T-helper 1 cell (primary cell): Measurements from ENCODE around the gene CENPN.

Source experiments
- DNase-seq, 5 donors: peaks; one replicate each; pipeline ENCODE4 v3.0.0-alpha.2; 2012 to 2020

The CENPN gene

DNA sequence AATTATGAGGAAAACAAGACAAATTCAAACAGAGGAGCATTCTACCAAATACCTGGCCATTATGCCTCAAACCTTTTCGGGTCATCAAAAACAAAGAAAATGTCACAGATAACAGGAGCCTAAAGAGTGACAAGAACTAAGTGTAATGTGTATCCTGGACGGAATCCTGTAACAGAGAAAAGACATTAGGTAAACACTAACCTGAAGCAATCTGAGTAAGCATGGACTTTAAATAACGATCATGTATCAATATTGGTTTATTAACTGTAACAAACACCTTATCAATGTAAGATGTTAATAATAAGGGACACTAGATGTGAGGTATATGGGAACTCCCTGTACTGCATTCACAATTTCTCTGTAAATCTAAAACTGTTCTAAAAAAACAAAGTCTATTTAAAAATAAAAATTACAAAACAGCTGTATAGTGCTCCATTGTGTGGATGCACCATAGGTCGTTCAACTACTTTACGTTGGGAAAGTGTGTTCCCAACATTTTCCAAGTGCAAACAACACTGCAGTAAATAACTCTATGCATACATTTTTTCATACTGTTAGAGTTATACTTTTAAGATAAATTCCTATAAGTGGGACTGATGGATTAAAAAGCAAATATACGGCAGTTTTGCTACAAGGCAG is 15.1 kb upstream of the CENPN start:
- no peak for DNase-seq

DNA sequence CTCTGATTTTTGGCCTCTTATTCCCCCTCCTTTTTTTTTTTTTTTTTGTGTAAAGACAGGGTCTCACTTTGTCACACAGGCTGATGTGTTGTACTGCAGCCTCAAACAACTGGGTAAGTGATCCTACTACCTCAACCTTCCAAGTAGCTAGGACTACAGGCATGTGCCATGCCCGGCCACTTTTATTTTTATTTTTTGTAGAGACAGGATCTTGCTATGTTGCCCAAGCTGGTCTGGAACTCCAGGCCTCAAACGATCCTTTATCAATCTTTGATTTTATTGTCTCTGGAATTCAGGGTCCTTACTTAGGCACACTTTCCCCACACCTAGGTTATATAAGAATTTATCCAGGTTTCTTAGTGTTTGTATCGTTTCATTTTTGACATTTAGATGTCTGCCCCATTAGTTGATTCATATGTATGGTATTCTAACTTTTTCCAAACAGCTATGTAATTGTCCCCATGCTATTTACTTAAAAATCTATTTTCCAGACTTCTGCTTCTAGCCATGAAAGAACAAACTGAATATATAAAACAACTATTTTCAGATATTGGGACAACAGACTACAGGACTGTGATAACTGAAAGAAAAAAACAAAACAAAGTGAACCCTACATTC is 14.2 kb upstream of the CENPN start:
- no peak for DNase-seq

DNA sequence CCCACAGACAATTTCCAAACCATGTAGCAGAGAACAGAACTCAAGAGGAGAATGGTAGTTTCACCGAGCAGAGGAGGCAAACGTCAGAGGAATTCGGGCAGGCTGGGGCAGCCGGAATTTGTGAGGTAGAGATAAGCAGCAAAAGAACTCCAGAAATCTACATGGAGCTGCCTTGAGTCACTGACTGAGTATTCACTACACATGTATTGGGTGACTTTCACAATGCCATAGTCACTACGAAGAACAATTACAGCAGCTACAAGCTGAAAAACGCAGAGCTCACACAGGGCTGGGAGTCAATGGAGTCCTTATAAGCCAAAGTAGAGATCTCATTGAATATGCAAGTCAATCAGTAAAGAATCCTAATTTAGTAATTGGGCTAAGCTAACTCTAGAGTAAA is 13.7 kb upstream of the CENPN start:
- DNase-seq = no peak

DNA sequence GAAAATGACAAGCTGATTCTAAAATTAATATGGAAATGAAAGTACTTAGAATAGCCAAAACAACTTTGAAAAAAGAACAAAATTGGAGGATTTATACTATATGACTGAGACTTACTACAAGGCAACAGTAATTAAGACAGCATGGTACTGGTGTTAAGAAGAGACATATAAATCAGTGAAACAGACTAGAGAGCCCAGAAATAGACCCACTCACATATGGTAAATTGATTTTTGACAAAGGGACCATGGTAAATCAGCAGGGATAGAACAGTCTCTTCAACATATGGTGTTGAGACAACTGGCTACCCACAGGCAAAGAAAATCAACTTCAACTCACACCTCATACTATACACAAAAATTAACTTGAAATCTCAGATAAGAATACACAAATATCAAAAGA is 13.2 kb upstream of the CENPN start:
- no peak for DNase-seq

DNA sequence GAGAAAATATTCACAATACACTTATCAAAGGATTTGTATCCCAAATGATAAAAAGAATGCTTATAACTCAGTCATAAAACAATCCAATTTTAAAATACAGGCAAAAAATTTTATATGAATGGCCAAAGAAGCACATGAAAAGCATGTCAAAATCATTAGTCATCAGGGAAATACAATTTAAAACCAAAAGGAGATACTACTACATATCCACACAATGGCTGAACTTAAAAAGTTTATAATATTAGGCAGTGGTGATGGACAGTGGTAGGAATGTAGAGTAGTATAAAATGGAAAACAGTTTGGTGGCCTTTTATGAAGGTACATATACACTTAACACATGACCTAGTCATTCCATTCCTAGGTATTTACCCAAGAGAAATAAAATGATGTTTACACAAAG is 12.6 kb upstream of the CENPN start:
- DNase-seq = no peak

DNA sequence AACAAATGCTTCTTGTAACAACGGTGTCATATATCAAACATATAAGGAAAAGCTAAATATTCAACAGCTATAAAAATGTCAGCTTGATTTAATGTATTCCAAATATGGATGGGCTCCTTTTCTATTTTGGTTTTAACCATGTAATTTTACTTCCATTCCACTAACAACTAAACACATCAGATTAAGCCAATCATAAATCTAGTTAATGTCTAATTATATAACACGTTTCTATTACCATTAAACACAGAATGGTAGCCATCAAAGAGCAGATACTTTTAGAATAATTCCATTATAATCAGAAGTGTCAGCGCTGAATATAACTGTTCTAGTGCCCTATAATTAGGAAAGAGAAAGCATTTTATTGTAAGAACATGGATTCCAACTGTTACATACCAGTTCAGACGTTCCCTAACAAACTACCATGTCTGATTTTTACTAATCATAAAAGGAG is 10.3 kb upstream of the CENPN start:
- DNase-seq = no peak

DNA sequence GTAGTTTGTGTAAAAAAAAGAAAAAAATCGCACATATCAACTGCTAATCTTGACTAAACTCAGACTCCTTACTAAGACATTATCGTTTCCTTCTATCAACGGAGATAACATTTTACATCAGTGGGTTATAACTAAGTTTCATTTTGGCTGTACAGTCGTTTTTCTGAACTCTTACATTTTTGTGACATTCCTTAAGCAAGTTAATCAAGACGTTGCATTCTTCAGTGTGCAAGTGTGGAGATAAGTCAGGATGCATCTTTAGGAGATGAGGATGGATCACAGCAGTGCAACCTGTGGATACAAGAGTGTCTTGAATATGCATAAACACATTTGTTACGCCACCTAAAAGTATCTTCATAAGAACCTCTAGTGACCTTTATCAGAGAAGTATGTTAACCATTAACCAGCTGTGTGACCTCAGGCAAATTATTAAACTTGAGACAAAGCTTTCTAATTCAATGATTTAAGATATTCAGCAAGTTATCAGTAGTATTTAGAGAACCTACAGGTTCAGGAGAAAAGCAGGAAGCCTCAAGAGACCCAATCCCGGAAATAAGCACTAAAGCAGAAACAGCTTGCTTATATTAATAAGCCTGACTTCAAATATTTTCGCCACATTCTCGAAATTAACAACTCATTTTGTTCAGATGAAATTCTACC is 9.7 kb upstream of the CENPN start:
- DNase-seq = peak in 1 of 5 donors; percentile 35

DNA sequence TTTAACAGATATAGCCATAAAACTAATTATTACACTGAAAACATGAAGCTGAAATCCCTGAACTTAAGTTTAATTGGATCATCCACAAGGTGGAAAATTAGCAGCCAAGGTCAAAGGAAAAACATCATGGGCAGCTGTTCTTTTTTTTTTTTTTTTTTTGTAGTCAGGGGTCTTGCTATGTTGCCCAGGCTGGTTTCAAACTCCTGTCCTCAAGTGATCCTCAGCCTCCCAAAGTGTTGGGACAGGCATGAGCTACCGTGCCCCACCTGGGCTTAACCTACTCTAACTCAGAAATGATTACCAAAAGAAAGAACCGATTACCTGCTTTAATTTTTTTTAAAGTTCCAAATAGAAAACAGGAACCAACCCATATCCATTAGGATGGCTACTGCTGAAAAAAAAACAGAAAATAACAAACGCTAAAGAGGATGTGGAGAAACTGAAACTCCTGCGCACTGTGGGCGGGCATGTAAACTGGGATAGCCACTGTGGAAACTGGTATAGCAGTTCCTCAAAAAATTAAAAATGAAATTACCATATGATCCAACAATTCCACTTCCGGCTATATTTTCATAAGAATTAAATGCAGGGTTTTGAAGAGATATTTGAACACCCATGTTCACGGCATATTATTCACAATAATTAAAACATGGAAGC is 8.9 kb upstream of the CENPN start:
- DNase-seq = no peak

DNA sequence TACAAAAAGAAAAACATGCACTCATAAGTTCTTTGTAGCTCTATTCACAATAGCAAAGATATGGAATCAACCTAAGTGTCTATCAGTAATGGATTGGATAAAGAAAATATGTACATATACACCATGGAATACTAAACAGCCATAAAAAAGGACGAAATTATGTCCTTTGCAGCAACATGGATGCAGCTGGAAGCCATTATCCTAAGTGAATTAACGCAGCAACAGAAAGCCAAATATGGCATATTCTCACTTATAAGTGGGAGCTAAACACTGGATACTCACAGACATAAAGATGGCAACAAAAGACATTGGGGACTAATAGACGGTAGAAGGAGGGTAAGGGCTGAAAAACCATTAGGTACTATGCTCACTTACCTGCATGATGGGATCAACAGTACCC is 6.1 kb upstream of the CENPN start:
- DNase-seq = no peak

DNA sequence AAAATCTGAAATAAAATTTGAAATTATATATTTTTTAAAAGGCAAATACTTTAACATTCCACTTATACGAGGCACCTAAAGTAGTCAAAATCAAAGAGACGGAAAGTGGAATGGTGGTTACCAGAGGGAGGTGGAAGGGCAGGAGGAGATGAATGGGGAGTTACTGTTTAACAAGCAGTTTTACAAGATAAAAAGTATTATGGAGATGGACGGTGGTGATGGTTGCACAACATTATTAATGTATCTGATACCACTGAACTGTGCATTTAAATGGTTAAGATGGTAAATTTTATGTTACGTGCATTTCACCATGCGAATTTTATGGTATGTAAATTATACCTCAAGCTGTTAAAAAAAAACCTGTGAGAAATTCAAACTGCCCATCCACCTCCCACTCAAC is 5.7 kb upstream of the CENPN start:
- no peak for DNase-seq

DNA sequence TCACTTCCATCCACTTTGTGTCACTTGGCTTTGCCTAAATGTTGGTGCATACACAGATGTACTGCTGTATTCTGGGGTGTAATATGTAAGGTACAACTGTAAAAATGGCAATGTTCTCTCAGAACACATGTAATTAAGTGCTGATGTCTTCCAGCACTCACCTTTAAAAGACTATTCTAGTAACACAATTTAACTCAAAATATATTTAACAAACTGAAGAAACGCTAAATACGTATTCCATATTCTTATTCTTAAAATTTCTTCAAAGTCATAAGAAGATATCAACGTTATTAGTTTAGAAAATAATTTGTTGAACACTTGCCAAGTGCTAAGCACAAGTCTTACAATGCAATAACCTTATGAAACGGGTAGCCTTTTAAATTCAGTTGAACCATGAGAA is 4.0 kb upstream of the CENPN start:
- no peak for DNase-seq

DNA sequence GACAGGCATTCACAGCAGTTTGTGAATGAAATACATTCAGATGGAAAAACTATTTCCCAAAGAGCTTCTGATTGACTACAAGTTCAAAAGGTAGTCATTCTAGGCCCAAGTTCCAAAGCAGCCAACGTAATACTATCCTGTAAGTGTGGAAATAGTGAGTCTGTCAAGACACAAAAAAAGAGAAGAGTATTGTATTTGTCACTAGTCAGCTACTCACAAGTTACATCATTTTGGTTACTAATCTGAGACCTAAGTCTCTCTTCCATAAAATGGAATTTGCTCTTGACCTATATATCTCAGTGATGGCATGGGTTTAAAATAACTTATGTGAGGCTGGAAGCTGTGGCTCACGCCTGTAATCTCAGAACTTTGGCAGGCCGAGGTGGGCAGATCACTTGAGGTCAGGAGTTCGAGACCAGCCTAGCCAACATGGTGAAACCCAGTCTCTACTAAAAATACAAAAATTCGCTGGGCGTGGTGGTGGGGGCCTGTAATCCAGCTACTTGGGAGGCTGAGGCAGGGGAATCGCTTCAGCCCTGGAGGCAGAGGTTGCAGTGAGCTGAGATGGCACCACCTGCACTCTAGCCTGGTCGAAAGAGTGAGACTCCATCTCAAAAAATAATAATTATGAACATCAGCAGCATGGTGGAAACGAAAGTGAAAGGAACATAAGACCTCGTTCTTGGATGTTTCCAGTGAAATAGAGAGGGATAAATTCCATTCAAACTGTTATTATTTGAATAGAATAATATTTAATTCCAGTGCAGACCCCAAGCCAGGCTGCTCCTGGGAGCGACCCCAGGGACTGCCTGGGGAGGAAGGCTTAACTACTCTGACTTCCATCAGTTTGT is 3.2 kb upstream of the CENPN start:
- DNase-seq = peak in 1 of 5 donors; percentile 30

DNA sequence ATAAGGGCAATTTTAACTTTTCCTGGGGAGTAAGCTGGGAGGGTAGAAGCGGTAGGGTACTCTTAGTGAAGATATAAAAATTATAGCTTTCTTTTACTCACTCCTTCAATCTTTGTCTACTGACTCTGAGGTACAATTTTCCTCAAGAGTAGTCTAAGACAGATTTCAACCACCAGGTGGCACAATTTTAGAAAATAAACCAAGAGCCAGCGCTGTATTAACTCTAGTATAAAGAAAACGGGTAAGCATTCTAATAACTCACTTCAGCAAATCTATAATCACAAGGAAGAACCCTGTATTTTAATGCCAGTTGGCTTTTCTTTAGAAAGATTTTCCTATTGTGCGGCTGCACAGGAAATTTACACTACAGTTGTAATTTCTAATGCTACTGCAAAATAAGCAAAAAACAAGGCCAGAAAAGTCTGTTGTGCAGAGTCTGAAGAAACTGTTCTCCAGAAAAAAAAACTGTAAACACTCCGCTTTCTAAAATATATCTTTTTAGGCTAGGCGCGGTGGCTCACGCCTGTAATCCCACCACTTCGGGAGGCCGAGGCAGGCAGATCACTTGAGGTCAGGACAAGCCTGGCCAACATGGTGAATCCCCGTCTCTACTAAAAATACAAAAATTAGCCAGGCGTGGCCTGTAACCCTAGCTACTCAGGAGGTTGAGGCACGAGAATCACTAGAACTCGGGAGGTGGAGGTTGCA is 2.2 kb upstream of the CENPN start:
- peak in 3 of 5 donors; percentile 27 to 61 (median 31) for DNase-seq

DNA sequence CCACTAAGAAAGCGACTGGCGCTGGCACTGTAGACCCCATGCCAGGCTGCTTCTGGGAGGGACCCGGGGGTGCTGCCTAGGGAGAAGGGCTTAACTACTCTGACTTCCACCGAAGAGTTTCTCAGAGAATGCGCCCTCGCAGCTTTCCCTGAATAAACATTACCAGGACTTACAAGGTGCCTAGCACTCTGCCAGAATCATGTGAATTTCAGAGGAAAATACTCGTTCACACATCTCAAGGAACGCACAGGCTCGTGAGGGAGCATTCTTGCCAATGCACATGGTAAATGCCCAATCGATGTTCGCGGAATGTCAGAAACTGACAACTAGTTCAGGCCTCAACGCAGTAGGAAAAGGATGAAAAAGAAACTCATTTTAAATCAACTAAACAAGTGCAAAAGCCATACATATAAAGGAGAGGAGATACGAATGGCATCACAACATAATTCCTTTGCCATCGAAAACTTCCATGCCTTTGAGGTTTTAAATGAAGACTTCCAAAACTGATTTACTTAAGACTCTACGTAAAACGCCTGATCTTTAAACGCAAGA is 1.3 kb upstream of the CENPN start:
- no peak for DNase-seq

DNA sequence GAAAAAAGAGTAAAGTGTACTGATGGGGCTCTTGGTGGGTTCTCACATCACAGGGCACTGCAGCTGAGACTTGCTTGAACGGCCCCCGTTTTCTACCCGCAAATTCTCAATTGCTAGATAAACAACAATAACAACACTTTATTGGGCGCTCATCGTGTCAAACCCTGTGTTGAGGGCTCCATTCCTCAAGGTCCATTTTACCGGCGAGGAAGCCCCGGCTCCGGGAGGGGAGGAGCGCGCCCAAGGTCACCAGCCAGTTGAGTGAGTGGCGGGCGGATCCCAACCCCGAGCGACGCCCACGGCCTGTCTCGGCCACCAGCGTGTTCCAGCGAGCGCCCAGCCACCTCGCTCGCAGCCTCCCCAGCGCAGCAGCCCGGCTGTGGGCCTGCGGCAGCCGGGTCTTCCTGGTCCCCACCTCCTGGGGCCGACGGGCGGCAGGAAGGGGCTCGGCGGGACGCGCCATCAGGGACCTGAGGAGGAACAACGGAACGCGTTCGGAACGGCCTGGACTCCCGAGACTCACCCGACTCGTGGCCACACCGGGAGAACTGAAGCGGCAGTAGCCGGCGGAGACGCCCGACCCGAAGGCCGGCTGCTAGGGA is 702 bp upstream of the CENPN start:
- DNase-seq = peak in 4 of 5 donors; percentile 46 to 65 (median 59)

DNA sequence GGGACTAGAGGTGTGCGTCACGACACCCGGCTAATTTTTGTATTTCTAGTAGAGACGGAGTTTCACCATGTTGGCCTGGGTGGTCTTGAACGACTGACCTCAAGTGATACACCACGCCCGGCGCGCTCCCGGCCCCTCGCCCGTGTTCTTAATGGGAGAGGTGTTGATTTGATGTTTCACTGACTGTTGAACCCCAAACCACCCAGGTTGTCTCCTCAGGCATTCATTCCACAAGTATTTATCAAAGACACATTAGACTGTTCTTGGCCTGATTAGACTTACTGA is 1.4 kb downstream of the CENPN start:
- DNase-seq = no peak

DNA sequence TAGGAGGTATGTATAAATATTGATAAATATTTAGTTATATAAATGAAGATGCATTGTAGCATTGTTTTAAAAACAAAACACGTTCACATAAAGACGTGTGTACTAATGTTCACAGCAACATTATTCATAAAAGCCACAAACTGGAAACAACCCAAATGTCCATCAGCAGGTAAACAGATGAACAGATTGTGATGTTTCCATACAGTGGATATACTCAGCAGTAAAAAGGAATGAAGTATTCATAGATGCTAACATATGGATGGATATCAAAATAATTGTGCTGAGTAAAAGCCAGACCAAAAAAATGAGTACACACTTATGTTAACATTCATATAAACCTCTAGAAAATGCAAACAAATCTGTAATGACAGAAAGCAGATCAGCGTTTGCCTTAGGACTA is 6.0 kb downstream of the CENPN start:
- DNase-seq = no peak

DNA sequence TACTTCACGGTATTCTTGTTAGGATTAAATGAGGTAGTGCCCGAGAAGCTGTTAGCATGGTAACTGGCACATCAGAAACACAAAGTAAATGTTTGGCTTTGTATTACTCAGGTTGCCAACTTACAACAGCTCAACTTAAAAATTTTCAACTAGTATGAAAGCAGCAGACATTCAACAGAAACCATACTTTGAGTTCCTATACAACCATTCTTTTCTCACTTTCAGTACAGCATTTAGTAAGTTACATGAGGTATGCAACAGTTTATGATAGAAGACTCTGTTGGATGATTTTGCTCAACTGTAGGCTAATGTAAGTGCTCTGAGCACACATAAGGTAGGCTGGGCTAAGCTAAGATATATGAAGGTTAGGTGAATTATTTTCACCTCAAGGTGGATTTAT is 7.7 kb downstream of the CENPN start:
- no peak for DNase-seq

DNA sequence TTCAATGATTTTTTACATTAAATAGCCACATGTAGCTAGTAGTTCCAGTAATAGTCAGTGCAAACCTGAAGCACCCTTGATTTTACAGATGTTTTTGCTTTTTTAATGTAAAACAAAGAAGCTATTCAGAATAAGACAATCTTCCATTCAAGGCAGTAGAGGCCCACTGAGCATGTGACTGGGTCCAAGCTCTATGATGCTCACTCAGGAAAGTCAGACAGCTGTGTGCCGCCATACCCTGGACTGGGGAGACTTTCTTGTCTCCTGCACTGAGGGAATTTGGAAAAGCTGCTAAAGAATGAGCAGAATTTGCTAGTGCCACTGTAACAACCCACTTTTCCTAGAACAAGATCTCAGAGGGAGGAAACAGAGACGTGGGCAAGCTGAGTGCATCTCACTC is 11.5 kb downstream of the CENPN start:
- DNase-seq = no peak

DNA sequence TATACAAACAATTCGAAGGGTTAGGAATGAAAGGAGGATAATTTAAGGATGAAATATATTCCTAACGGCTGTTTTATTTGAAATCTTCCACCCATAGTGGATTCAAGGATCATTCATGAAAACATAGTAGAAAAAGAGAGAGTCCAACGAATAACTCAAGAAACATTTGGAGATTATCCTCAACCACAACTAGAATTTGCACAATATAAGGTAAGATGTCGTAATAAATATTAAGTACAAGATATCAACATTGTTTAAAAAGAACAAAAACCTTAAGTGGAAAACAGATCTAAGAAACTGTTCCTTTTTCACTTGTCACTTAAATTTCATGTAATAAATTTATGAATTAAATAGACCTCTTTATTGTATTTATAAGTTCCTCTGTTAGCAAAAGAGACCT is 19.4 kb downstream of the CENPN start:
- no peak for DNase-seq

DNA sequence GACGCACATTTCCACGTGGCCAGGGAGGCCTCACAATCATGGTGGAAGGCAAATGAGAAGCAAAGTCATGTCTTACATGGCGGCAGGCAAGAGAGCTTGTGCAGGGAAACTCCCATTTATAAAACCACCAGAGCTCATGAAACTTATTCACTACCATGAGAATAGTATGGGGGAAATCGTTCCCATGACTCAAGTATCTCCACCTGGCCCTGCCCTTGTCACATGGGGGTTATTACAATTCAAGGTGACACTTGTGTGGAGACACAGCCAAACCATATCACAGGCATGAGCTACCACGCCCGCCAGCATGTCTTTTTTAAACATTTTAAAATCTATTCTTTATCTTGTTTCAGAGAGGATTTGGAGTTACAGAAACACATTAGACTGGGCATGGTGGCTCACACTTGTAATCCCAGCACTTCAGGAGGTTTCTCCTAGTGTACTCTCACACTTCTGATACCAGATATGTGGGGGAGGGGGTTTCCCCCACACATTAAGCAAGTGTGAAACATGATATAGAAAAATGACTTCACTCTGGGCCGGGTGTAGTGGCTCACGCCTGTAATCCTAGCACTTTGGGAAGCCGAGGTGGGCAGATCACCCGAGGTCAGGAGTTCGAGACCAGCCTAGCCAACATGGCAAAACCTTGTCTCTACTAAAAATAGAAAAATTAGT is 23.1 kb downstream of the CENPN start:
- DNase-seq = no peak
